Left ventricle myocardium inferior (tissue), 1 donor: ENCODE results near the gene TEC. TPM values are rescaled to one million over a fixed set of nuclear protein-coding genes. Genes with fewer than 3 reads are reported as not detected.
A peak's percentile ranks its signal among the peaks of the same experiment; 100 is the strongest.
"Not testable (repeated sequence)": the region's sequence is repeated elsewhere in the genome, so short reads cannot be mapped to it uniquely, and the experiment has no call there.

ENCODE experiments used
- DNase-seq: peaks from one replicate; pipeline ENCODE4 v3.0.0-alpha.2; 2020
- H3K27ac ChIP-seq: fragments of 200-600 bp; replicated peaks from 2 replicates; pipeline ENCODE4 v1.8.0; 2021
- H3K27me3 ChIP-seq: fragments of 200-600 bp; 2 replicates; pipeline ENCODE4 v1.8.0; 2021; ENCODE audit warnings: low read depth
- H3K36me3 ChIP-seq: fragments of 200-600 bp; 2 replicates; pipeline ENCODE4 v1.8.0; 2021
- H3K4me1 ChIP-seq: fragments of 200-600 bp; 2 replicates; pipeline ENCODE4 v1.8.0; 2021
- H3K4me3 ChIP-seq: fragments of 200-600 bp; 2 replicates; pipeline ENCODE4 v1.8.0; 2021; ENCODE audit warnings: mild to moderate bottlenecking, moderate library complexity
- H3K9me3 ChIP-seq: fragments of 200-600 bp; replicated peaks from 2 replicates; pipeline ENCODE4 v1.8.0; 2021
- CTCF ChIP-seq: fragments of 200-600 bp; IDR thresholded peaks from 2 replicates; pipeline ENCODE4 v1.8.0; 2021; ENCODE audit warnings: antibody characterized with exemption, mild to moderate bottlenecking, borderline replicate concordance
- intact Hi-C: fragments of 100-400 bp; cut with micrococcal nuclease; formaldehyde crosslinking; loops from one replicate; pipeline ENCODE4 v1.11.0; 2022
- long read RNA-seq: library from polyadenylated mRNA; unstranded; transcript quantifications from one replicate; pipeline ENCODE4 v2.0.0, GENCODE V29; 2021
- total RNA-seq: library from RNA; stranded (reverse); fragmentation: NEBNext Ultra II Directional; extraction: Animal tissue kit (Norgen Biotek cat#: 25700); gene quantifications from one replicate; pipeline ENCODE4 v1.2.1, GENCODE V29; 2021
- donor health status: DM: no; HTN: yes; CAD: no; lungs with severe emphysema.

The TEC gene
- 1.9 TPM for total RNA-seq
- long read RNA-seq, partial matches to known transcripts: 0 of 7 reads
- long read RNA-seq, other reads (novel, unspliced or antisense): 4 of 7 reads

DNA sequence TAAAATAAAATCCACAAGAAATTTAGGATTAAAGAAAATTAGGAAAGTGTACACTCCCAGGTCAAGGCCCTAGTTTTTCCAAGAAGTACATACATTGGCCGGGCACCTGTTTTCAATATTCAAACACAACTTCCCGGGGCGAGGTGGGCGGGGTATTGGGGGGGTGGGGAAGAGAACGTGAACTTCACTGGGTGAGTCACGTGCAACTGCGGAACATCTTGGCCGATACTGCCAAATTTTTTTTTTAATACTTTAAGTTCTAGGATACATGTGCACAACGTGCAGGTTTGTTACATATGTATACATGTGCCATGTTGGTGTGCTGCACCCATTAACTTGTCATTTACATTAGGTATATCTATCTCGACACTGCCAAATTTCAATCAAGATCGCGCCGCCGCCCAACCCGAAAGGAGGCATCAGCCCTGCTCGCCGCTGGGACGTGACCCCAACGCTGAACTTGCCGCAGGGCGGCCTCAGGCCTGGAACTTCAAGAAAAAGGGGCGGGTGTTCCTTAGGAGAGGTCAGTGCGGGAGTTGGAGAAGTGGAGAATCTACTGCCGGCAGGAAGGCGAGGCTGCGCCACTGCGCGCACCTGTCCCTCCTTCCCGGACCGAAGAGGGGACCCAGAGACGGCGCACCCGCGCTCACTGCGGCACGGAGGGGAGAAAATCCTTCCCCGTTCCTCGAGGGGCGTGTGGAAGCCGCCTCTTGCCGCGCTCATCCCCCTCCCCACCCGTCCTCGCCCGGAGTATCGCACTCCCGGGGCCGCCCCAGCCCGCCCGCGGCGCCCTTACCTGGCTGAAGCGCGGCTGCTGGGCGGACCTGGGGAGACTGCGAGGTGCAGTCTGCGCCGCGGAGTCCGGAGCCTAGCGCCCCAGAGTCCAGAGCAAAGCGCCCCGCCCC is at the start of gene TEC:
TSS of gene TEC (minus strand) at position 883 of the 905 bp plus-strand sequence. CDS start 41,224 bp downstream, outside the sequence.
- no peak for TF ChIP-seq CTCF
- Histone ChIP-seq H3K4me3 (peak within 1 kb of the TSS; percentile 88), H3K36me3 (no peaks in the 10 kb centered on the region), H3K4me1 (peaks cover 21% of the 10 kb centered on the region), H3K9me3 (no peaks in the 10 kb centered on the region), H3K27ac (peak within 1 kb of the TSS; percentile 82), H3K27me3 (no peaks in the 10 kb centered on the region)
- DNase-seq: peak; percentile 45
- intact Hi-C loops: no loop called here

- intact Hi-C loops: no loop called here
- H3K4me1 ChIP-seq: no peaks in the 10 kb centered on the region
- no peak overlapping the region for H3K4me3 ChIP-seq
- H3K9me3 ChIP-seq: no peaks in the 10 kb centered on the region
- H3K27ac ChIP-seq: no peak overlapping the region
- H3K36me3 ChIP-seq: no peaks in the 10 kb centered on the region
- H3K27me3 ChIP-seq: no peaks in the 10 kb centered on the region
- TF ChIP-seq CTCF: peak; percentile 66
- no peak for DNase-seq
Observed at GRCh38 chr4:48315728-48316630, 46.3 kb upstream of the TEC start.

DNA sequence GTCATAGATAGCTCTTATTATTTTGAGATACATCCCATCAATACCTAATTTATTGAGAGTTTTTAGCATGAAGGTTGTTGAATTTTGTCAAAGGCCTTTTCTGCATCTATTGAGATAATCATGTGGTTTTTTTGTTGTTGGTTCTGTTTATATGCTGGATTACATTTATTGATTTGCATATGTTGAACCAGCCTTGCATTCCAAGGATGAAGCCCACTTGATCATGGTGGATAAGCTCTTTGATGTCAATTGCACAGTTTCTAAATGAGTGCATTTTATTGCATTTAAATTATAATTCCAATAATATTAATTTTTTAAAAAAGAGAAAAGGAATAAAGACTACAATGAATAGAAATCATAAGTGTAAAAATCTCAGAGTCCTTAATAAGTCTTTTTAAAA is 45.1 kb upstream of the TEC start:
- intact Hi-C loops, H3K27me3 ChIP-seq, H3K4me1 ChIP-seq, DNase-seq, H3K9me3 ChIP-seq, H3K4me3 ChIP-seq, H3K36me3 ChIP-seq, H3K27ac ChIP-seq: not testable (repeated sequence)

DNA sequence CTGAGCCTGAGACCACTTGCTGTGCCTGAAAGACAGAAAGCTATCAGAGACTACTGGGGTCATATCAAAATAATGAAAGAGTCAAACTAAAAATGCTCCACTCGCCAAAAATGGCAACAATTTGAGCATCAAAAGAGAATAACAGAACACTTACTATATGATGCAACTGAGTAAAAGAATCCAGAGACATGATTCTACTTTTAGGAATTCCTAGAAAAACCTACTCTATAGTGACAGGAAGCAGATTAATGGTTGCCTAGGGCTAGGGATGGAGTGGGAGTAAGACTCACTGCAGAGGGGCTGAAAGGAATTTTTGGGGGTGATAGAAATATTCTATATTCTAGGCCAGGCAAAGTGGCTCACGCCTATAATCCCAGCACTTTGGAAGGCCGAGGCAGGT is 42.3 kb upstream of the TEC start:
- Histone ChIP-seq H3K4me3 (no peak overlapping the region), H3K4me1 (no peaks in the 10 kb centered on the region), H3K27me3 (no peaks in the 10 kb centered on the region), H3K27ac (no peak overlapping the region), H3K9me3 (no peaks in the 10 kb centered on the region), H3K36me3 (no peaks in the 10 kb centered on the region)
- DNase-seq: no peak
- intact Hi-C loops: no loop called here
- TF ChIP-seq CTCF: no peak

DNA sequence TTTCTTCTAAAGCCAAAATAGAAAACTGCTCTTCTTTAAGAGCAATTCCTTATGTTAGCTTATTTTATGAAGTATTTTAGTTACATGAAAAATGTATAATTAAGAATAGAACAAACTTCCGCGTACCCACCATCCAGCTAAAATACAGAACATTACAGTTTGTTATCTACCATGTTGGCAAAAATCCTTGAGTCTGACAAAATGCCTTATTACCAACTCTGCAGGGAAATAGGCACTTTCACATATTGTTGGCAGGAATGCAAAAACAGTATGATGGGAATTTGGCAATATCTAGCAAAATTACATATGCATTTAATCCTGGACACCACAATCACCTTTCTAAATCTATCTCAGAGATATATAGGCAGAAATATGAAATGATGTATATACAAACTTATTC is 39.3 kb upstream of the TEC start:
- Histone ChIP-seq H3K27ac (no peak overlapping the region), H3K9me3 (no peaks in the 10 kb centered on the region), H3K4me3 (no peak overlapping the region), H3K36me3 (no peaks in the 10 kb centered on the region), H3K4me1 (no peaks in the 10 kb centered on the region), H3K27me3 (no peaks in the 10 kb centered on the region)
- no peak for DNase-seq
- no peak for TF ChIP-seq CTCF
- intact Hi-C loops: no loop called here
